HG03196 (cell line): ENCODE data around the gene PLCB3.

Source experiments
- ATAC-seq: cut with Tn5 transposase; IDR thresholded peaks from one replicate; pipeline ENCODE4 v1.9.1; 2021; ENCODE audit not compliant: unreplicated experiment

PLCB3 gene

GRCh38 chr11:64317961-64318765 is 66.8 kb downstream of the PLCB3 start, which contains the start of gene PRDX5:
PRDX5 (plus strand) TSS chr11:64318121; CDS start chr11:64318216, 95 bp downstream.
- peak; percentile 74 for ATAC-seq
